Brain microvascular endothelial cell (primary cell): ENCODE measurements around the gene CACTIN.

ENCODE experiments used
- DNase-seq: peaks from one replicate; pipeline ENCODE4 v3.0.0-alpha.2; 2020
- H3K27ac ChIP-seq: fragments of 250-450 bp; sonication (Bioruptor Pico); 2 replicates; pipeline ENCODE4 v1.5.1; 2020; ENCODE audit warnings: mild to moderate bottlenecking, moderate library complexity
- H3K27me3 ChIP-seq: fragments of 250-450 bp; sonication (Bioruptor Pico); replicated peaks from 2 replicates; pipeline ENCODE4 v1.5.1; 2020; ENCODE audit warnings: mild to moderate bottlenecking
- H3K36me3 ChIP-seq: fragments of 250-450 bp; sonication (Bioruptor Pico); replicated peaks from 2 replicates; pipeline ENCODE4 v1.5.1; 2020; ENCODE audit warnings: mild to moderate bottlenecking
- H3K4me3 ChIP-seq: 2 replicates; pipeline ENCODE4 v1.5.1; 2011; ENCODE audit warnings: low read depth, mild to moderate bottlenecking, control low read depth, low read length, moderate library complexity
- CTCF ChIP-seq: IDR thresholded peaks from 2 replicates; pipeline ENCODE4 v1.5.1; 2011; ENCODE audit warnings: low read depth, mild to moderate bottlenecking, moderate library complexity, low read length, control low read depth, inconsistent platforms; ENCODE audit errors: missing control alignments
- in situ Hi-C: cut with HindIII; loops from 2 replicates; pipeline ENCODE4 v1.10.0; 2017; ENCODE audit warnings: low sequenced_read_pairs, low pct_ligation_motif_present

Gene CACTIN

GRCh38 chr19:3639479-3639878 is 12.9 kb upstream of the CACTIN start:
- H3K27me3 ChIP-seq: no peaks in the 10 kb centered on the region
- no peak overlapping the region for H3K4me3 ChIP-seq
- in situ Hi-C loops: no loop called here
- no peak for TF ChIP-seq CTCF
- no peak overlapping the region for H3K27ac ChIP-seq
- no peak for DNase-seq
- H3K36me3 ChIP-seq: peaks cover 46% of the 10 kb centered on the region

- H3K4me3 ChIP-seq: no peak overlapping the region
- no peaks in the 10 kb centered on the region for H3K27me3 ChIP-seq
- no peak for TF ChIP-seq CTCF
- H3K27ac ChIP-seq: no peak overlapping the region
- in situ Hi-C loops: no loop called here
- no peak for DNase-seq
- H3K36me3 ChIP-seq: peaks cover 43% of the 10 kb centered on the region
Measured at GRCh38 chr19:3638208-3639193, 11.9 kb upstream of the CACTIN start.

GRCh38 chr19:3637621-3638020 is 11.0 kb upstream of the CACTIN start:
- peaks cover 41% of the 10 kb centered on the region for H3K36me3 ChIP-seq

GRCh38 chr19:3636962-3637361 is 10.4 kb upstream of the CACTIN start:
- Histone ChIP-seq H3K27me3 (no peaks in the 10 kb centered on the region), H3K36me3 (peaks cover 46% of the 10 kb centered on the region), H3K27ac (no peak overlapping the region), H3K4me3 (no peak overlapping the region)
- no peak for TF ChIP-seq CTCF
- in situ Hi-C loops: no loop called here
- no peak for DNase-seq

More at GRCh38 chr19:3637621-3638020, 11.0 kb upstream of the CACTIN start:
- DNase-seq: no peak
- Histone ChIP-seq H3K27me3 (no peaks in the 10 kb centered on the region), H3K4me3 (no peak overlapping the region), H3K27ac (no peak overlapping the region)
- no peak for TF ChIP-seq CTCF
- in situ Hi-C loops: no loop called here

GRCh38 chr19:3636506-3636905 is 9.9 kb upstream of the CACTIN start:
- in situ Hi-C loops: no loop called here
- H3K27ac ChIP-seq: no peak overlapping the region
- peaks cover 41% of the 10 kb centered on the region for H3K36me3 ChIP-seq

More at GRCh38 chr19:3636506-3636905, 9.9 kb upstream of the CACTIN start:
- Histone ChIP-seq H3K4me3 (no peak overlapping the region), H3K27me3 (no peaks in the 10 kb centered on the region)
- TF ChIP-seq CTCF: no peak
- DNase-seq: no peak
